Gastroesophageal sphincter (tissue), 3 donors: ENCODE results near the gene DSG2.

Experiments
- CTCF ChIP-seq, 4 experiments: fragments of 200-600 bp in 2 of 4; fragments of 450-650 bp in 2 of 4; sonication (generic) in 1 of 4; IDR thresholded peaks; one replicate each; pipeline ENCODE4 v1.5.1; 2017 to 2019; ENCODE audit warnings: antibody characterized with exemption in 4 of 4, mild to moderate bottlenecking in 2 of 4, moderate library complexity in 2 of 4
- EP300 ChIP-seq: sonication (generic); formaldehyde crosslinking; IDR thresholded peaks from one replicate; pipeline ENCODE4 v1.6.1; 2017; ENCODE audit warnings: antibody characterized with exemption, mild to moderate bottlenecking
- POLR2A ChIP-seq, 2 donors: fragments of 450-650 bp; IDR thresholded peaks; one replicate each; pipeline ENCODE4 v1.6.1; 2017; ENCODE audit warnings: antibody characterized with exemption in 2 of 2, mild to moderate bottlenecking in 2 of 2, moderate library complexity in 1 of 2

GRCh38 chr18:31489311-31489710 lies 8.7 kb upstream of the DSG2 start:
- TF ChIP-seq EP300 (no peak), POLR2A (IDR thresholded peaks at IDR 0.05) (no peak), CTCF (IDR thresholded peaks at IDR 0.05) (no peak)
